ENCODE data around the gene AURKAIP1.

Gene AURKAIP1

DNA sequence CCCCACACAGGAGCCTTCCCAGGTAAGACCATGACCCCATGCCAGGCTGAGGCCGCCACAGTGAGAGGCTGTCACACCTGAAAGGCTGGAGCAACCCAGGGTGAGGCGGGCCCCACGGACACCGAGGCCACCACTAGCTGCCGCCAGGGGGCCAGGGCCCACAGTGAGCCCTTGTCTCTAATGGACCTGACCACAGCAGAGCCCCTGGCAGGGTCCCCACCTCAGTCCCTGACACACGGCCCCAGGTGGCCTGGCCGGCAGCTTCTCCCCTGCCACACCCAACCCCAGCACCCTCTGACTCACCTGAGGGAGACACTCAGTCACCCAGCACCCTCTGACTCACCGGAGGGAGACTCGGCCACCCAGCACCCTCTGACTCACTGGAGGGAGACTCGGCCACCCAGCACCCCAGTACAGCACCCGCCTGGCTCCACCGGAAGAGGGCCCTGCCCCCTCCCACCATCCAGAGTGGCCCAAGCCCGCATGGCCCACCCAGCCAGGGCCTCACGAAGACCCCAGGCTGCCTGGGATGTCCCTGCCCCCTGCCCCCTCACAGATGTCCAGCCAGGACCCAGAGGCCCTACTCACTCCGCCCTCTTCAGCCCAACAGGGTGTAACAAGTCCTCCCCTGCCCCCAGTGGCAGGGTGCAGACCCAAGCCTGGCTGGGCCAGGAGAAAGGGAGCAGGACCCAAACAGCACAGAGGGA lies 30.2 kb downstream of the AURKAIP1 start:
- no peak overlapping the region for H2AFZ ChIP-seq (ENCODE audit: low read depth, low read length)
- peak overlapping the region in 1 of 2 experiments; percentile 64 for H3K4ac ChIP-seq (ENCODE audit: low read depth in 1 of 2, low read length in 2 of 2)
- peak; percentile 61 for DNase-seq
- H3K36me3 ChIP-seq (ENCODE audit: control insufficient read depth in 1 of 2, insufficient read depth in 2 of 2, low read depth in 1 of 2, low read length in 2 of 2), result peaks cover 19 to 55% of the 10 kb centered on the region in 2 experiments
- peak overlapping the region; percentile 89 for H3K9ac ChIP-seq (ENCODE audit: low read length)
- H3K27me3 ChIP-seq (ENCODE audit: control insufficient read depth in 1 of 2, insufficient read depth in 1 of 2, low read length in 2 of 2), result no peaks in the 10 kb centered on the region
- H4K8ac ChIP-seq (ENCODE audit: low read length), result peak overlapping the region; percentile 80
- H2BK5ac ChIP-seq (ENCODE audit: low read depth, low read length, poor library complexity, severe bottlenecking), result peak overlapping the region; percentile 35
- H3K23ac ChIP-seq (ENCODE audit: low read length in 2 of 2), result peak overlapping the region in 1 of 2 experiments; percentile 43
- 56% methylated on average over 15 of the region's 15 CpGs for WGBS
- peaks cover 71% of the 10 kb centered on the region for H3K4me1 ChIP-seq (ENCODE audit: control insufficient read depth, insufficient read depth, low read depth, low read length)
- no peak overlapping the region for H2BK120ac ChIP-seq (ENCODE audit: low read depth, low read length)
- H3K9me3 ChIP-seq (ENCODE audit: control insufficient read depth, low read length), result no peaks in the 10 kb centered on the region
- H3K79me1 ChIP-seq (replicated peaks; ENCODE audit: low read length, poor library complexity, severe bottlenecking), result peaks cover 32% of the 10 kb centered on the region
- no peak overlapping the region for H3K27ac ChIP-seq (ENCODE audit: low read length, poor library complexity, severe bottlenecking)
- H3K4me3 ChIP-seq (ENCODE audit: insufficient read depth in 1 of 2, low read depth in 1 of 2, low read length in 2 of 2), result peak overlapping the region; percentile 14 to 91
- H2BK15ac ChIP-seq (ENCODE audit: low read depth, poor library complexity, severe bottlenecking), result peak overlapping the region; percentile 75
- peak overlapping the region; percentile 46 for H3K4me2 ChIP-seq (ENCODE audit: low read length, poor library complexity, severe bottlenecking)
- H2BK12ac ChIP-seq (ENCODE audit: low read length in 2 of 2), result peak overlapping the region in 1 of 2 experiments; percentile 14
- peak overlapping the region; percentile 90 for H4K91ac ChIP-seq (ENCODE audit: low read length)
- H3K14ac ChIP-seq (ENCODE audit: low read length in 2 of 2), result peak overlapping the region in 1 of 2 experiments; percentile 77
- H3K18ac ChIP-seq (ENCODE audit: low read depth in 1 of 2, low read length in 2 of 2), result peak overlapping the region; percentile 18 to 23
- H2AK5ac ChIP-seq (ENCODE audit: low read length, severe bottlenecking), result peak overlapping the region; percentile 85

GRCh38 chr1:1343811-1344421 lies 31.1 kb downstream of the AURKAIP1 start:
- H3K4me3 ChIP-seq (ENCODE audit: insufficient read depth in 1 of 2, low read depth in 1 of 2, low read length in 2 of 2), result peak overlapping the region in 1 of 2 experiments; percentile 16

GRCh38 chr1:1342584-1343115 lies 32.4 kb downstream of the AURKAIP1 start:
- H3K36me3 ChIP-seq (ENCODE audit: control insufficient read depth in 1 of 2, insufficient read depth in 2 of 2, low read depth in 1 of 2, low read length in 2 of 2), result peaks cover 31 to 77% of the 10 kb centered on the region in 2 experiments
- no peak for DNase-seq
- no peak overlapping the region for H3K14ac ChIP-seq (ENCODE audit: low read length in 2 of 2)
- peaks cover 34% of the 10 kb centered on the region for H3K79me1 ChIP-seq (replicated peaks; ENCODE audit: low read length, poor library complexity, severe bottlenecking)
- H3K4me2 ChIP-seq (ENCODE audit: low read length, poor library complexity, severe bottlenecking), result no peak overlapping the region
- H4K91ac ChIP-seq (ENCODE audit: low read length), result no peak overlapping the region
- H3K4ac ChIP-seq (ENCODE audit: low read depth in 1 of 2, low read length in 2 of 2), result no peak overlapping the region
- H3K27me3 ChIP-seq (ENCODE audit: control insufficient read depth in 1 of 2, insufficient read depth in 1 of 2, low read length in 2 of 2), result no peaks in the 10 kb centered on the region
- H4K8ac ChIP-seq (ENCODE audit: low read length), result no peak overlapping the region
- no peaks in the 10 kb centered on the region for H3K9me3 ChIP-seq (ENCODE audit: control insufficient read depth, low read length)
- H2AK5ac ChIP-seq (ENCODE audit: low read length, severe bottlenecking), result no peak overlapping the region
- WGBS, result 95% methylated on average over 18 of the region's 18 CpGs
- H2AFZ ChIP-seq (ENCODE audit: low read depth, low read length), result no peak overlapping the region
- H3K27ac ChIP-seq (ENCODE audit: low read length, poor library complexity, severe bottlenecking), result no peak overlapping the region
- H2BK15ac ChIP-seq (ENCODE audit: low read depth, poor library complexity, severe bottlenecking), result no peak overlapping the region
- H3K4me1 ChIP-seq (ENCODE audit: control insufficient read depth, insufficient read depth, low read depth, low read length), result peaks cover 60% of the 10 kb centered on the region
- no peak overlapping the region for H2BK5ac ChIP-seq (ENCODE audit: low read depth, low read length, poor library complexity, severe bottlenecking)
- no peak overlapping the region for H2BK120ac ChIP-seq (ENCODE audit: low read depth, low read length)
- H3K4me3 ChIP-seq (ENCODE audit: insufficient read depth in 1 of 2, low read depth in 1 of 2, low read length in 2 of 2), result no peak overlapping the region
- no peak overlapping the region for H2BK12ac ChIP-seq (ENCODE audit: low read length in 2 of 2)
- H3K18ac ChIP-seq (ENCODE audit: low read depth in 1 of 2, low read length in 2 of 2), result no peak overlapping the region
- no peak overlapping the region for H3K9ac ChIP-seq (ENCODE audit: low read length)
- H3K23ac ChIP-seq (ENCODE audit: low read length in 2 of 2), result no peak overlapping the region

More at GRCh38 chr1:1343811-1344421, 31.1 kb downstream of the AURKAIP1 start:
- H2AFZ ChIP-seq (ENCODE audit: low read depth, low read length), result no peak overlapping the region
- H2BK12ac ChIP-seq (ENCODE audit: low read length in 2 of 2), result no peak overlapping the region
- no peak overlapping the region for H4K8ac ChIP-seq (ENCODE audit: low read length)
- no peak overlapping the region for H3K4ac ChIP-seq (ENCODE audit: low read depth in 1 of 2, low read length in 2 of 2)
- H3K9ac ChIP-seq (ENCODE audit: low read length), result peak overlapping the region; percentile 89
- H3K4me1 ChIP-seq (ENCODE audit: control insufficient read depth, insufficient read depth, low read depth, low read length), result peaks cover 71% of the 10 kb centered on the region
- no peak for DNase-seq
- H2BK15ac ChIP-seq (ENCODE audit: low read depth, poor library complexity, severe bottlenecking), result no peak overlapping the region
- H3K27me3 ChIP-seq (ENCODE audit: control insufficient read depth in 1 of 2, insufficient read depth in 1 of 2, low read length in 2 of 2), result no peaks in the 10 kb centered on the region
- H3K79me1 ChIP-seq (replicated peaks; ENCODE audit: low read length, poor library complexity, severe bottlenecking), result peaks cover 32% of the 10 kb centered on the region
- H3K14ac ChIP-seq (ENCODE audit: low read length in 2 of 2), result no peak overlapping the region
- H2BK120ac ChIP-seq (ENCODE audit: low read depth, low read length), result no peak overlapping the region
- H3K9me3 ChIP-seq (ENCODE audit: control insufficient read depth, low read length), result no peaks in the 10 kb centered on the region
- no peak overlapping the region for H3K27ac ChIP-seq (ENCODE audit: low read length, poor library complexity, severe bottlenecking)
- H4K91ac ChIP-seq (ENCODE audit: low read length), result no peak overlapping the region
- H3K18ac ChIP-seq (ENCODE audit: low read depth in 1 of 2, low read length in 2 of 2), result no peak overlapping the region
- no peak overlapping the region for H2AK5ac ChIP-seq (ENCODE audit: low read length, severe bottlenecking)
- H3K4me2 ChIP-seq (ENCODE audit: low read length, poor library complexity, severe bottlenecking), result no peak overlapping the region
- no peak overlapping the region for H2BK5ac ChIP-seq (ENCODE audit: low read depth, low read length, poor library complexity, severe bottlenecking)
- H3K23ac ChIP-seq (ENCODE audit: low read length in 2 of 2), result no peak overlapping the region
- H3K36me3 ChIP-seq (ENCODE audit: control insufficient read depth in 1 of 2, insufficient read depth in 2 of 2, low read depth in 1 of 2, low read length in 2 of 2), result peaks cover 22 to 64% of the 10 kb centered on the region in 2 experiments
- 94% methylated on average over 24 of the region's 24 CpGs for WGBS

DNA sequence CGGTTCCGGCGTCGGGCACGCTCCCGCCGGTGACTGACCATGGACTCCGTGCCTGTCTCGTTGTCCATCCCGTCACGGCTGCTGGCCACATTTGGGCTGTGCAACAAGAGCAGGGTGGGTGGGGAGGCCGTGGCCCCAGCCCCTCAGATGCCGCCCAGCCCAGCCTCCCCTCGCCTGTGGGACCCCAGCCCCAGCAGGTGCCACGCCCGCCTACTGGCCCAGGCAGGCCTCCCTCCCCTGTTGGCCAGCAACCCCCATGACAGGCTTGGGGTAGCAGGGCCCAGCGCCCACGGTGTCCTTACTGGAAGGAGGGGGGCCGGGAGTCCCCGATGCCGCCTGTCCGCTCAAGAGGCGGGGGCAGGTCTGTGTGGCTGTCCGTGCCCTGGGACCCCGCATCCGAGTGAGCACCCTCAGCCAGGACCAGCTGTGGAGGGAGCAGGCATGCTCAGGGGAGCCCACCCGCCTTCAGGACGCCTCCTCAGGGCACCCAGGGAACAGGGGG lies 32.9 kb downstream of the AURKAIP1 start:
- H3K4me2 ChIP-seq (ENCODE audit: low read length, poor library complexity, severe bottlenecking), result no peak overlapping the region
- H3K4me3 ChIP-seq (ENCODE audit: insufficient read depth in 1 of 2, low read depth in 1 of 2, low read length in 2 of 2), result no peak overlapping the region
- H2BK5ac ChIP-seq (ENCODE audit: low read depth, low read length, poor library complexity, severe bottlenecking), result no peak overlapping the region
- no peak overlapping the region for H4K8ac ChIP-seq (ENCODE audit: low read length)
- no peak overlapping the region for H2AK5ac ChIP-seq (ENCODE audit: low read length, severe bottlenecking)
- peaks cover 54% of the 10 kb centered on the region for H3K4me1 ChIP-seq (ENCODE audit: control insufficient read depth, insufficient read depth, low read depth, low read length)
- H3K27ac ChIP-seq (ENCODE audit: low read length, poor library complexity, severe bottlenecking), result no peak overlapping the region
- no peaks in the 10 kb centered on the region for H3K9me3 ChIP-seq (ENCODE audit: control insufficient read depth, low read length)
- no peak overlapping the region for H2BK12ac ChIP-seq (ENCODE audit: low read length in 2 of 2)
- no peak overlapping the region for H2BK15ac ChIP-seq (ENCODE audit: low read depth, poor library complexity, severe bottlenecking)
- no peak overlapping the region for H2BK120ac ChIP-seq (ENCODE audit: low read depth, low read length)
- no peak overlapping the region for H3K14ac ChIP-seq (ENCODE audit: low read length in 2 of 2)
- H3K27me3 ChIP-seq (ENCODE audit: control insufficient read depth in 1 of 2, insufficient read depth in 1 of 2, low read length in 2 of 2), result no peaks in the 10 kb centered on the region
- no peak overlapping the region for H4K91ac ChIP-seq (ENCODE audit: low read length)
- WGBS, result 98% methylated on average over 24 of the region's 28 CpGs
- no peak overlapping the region for H3K9ac ChIP-seq (ENCODE audit: low read length)
- H3K4ac ChIP-seq (ENCODE audit: low read depth in 1 of 2, low read length in 2 of 2), result no peak overlapping the region
- no peak for DNase-seq
- H3K79me1 ChIP-seq (replicated peaks; ENCODE audit: low read length, poor library complexity, severe bottlenecking), result peaks cover 35% of the 10 kb centered on the region
- no peak overlapping the region for H3K23ac ChIP-seq (ENCODE audit: low read length in 2 of 2)
- H3K18ac ChIP-seq (ENCODE audit: low read depth in 1 of 2, low read length in 2 of 2), result no peak overlapping the region
- no peak overlapping the region for H2AFZ ChIP-seq (ENCODE audit: low read depth, low read length)
- H3K36me3 ChIP-seq (ENCODE audit: control insufficient read depth in 1 of 2, insufficient read depth in 2 of 2, low read depth in 1 of 2, low read length in 2 of 2), result peaks cover 31 to 82% of the 10 kb centered on the region in 2 experiments

Data from mesenchymal stem cell (in vitro differentiated cells and primary cell).